Loucy (cell line): ENCODE results near the gene ENTPD3.

Experiments used
- EZH2phosphoT487 ChIP-seq: fragments of 200-600 bp; IDR thresholded peaks from 2 replicates; pipeline ENCODE4 v1.6.1; 2018; ENCODE audit warnings: antibody characterized with exemption, mild to moderate bottlenecking, moderate library complexity, borderline replicate concordance
- TF ChIP-seq, protein P1 (sequence below): fragments of 200-600 bp; sonication (generic); conservative IDR thresholded peaks from 2 replicates; pipeline ENCODE4 v1.5.1; 2014; ENCODE audit warnings: mild to moderate bottlenecking, antibody characterized with exemption, low read length

DNA sequence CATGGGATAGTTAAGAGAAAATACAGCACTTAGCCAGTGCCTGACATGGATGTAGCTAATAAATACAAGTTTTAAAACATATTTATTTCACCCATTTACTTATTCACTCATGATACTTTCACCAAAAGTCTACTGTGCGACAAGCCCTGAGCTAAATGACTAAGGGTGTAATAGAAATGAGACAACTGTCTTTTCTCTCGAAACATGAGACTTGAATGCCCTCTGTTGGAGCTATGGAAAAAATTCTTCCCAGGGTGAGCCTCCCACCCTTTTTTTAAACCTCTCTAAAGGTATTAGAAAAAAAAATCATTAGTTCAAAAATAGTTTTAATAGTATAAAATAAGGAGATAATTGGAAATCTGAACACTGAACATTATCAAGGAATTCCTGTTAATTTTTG lies 45.8 kb downstream of the ENTPD3 start:
- TF ChIP-seq, protein P1, sequence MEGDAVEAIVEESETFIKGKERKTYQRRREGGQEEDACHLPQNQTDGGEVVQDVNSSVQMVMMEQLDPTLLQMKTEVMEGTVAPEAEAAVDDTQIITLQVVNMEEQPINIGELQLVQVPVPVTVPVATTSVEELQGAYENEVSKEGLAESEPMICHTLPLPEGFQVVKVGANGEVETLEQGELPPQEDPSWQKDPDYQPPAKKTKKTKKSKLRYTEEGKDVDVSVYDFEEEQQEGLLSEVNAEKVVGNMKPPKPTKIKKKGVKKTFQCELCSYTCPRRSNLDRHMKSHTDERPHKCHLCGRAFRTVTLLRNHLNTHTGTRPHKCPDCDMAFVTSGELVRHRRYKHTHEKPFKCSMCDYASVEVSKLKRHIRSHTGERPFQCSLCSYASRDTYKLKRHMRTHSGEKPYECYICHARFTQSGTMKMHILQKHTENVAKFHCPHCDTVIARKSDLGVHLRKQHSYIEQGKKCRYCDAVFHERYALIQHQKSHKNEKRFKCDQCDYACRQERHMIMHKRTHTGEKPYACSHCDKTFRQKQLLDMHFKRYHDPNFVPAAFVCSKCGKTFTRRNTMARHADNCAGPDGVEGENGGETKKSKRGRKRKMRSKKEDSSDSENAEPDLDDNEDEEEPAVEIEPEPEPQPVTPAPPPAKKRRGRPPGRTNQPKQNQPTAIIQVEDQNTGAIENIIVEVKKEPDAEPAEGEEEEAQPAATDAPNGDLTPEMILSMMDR = no peak
- TF ChIP-seq EZH2phosphoT487 = no peak
